Epithelial cell of prostate (primary cell): ENCODE data around the gene MPL.

Source experiments
- DNase-seq: peaks from one replicate; pipeline ENCODE4 v3.0.0-alpha.2; 2011; ENCODE audit warnings: low read depth, low spot score
- H3K27ac ChIP-seq: fragments of 450-650 bp; 2 replicates; pipeline ENCODE4 v1.5.1; 2017; ENCODE audit warnings: mild to moderate bottlenecking

MPL gene

GRCh38 chr1:43402089-43402865, 64.7 kb downstream of the MPL start:
- no peak overlapping the region for H3K27ac ChIP-seq
- no peak for DNase-seq
